Hindlimb muscle (tissue), 1 donor: ENCODE data around the gene AVP. TPM values are rescaled to one million over a fixed set of nuclear protein-coding genes. Genes with fewer than 3 reads are reported as not detected.
A peak's percentile ranks its signal among the peaks of the same experiment; 100 is the strongest.

ENCODE experiments used
- DNase-seq: peaks from one replicate; pipeline ENCODE4 v3.0.0-alpha.2; 2013
- polyA plus RNA-seq: library from polyadenylated mRNA; unstranded; fragments of 120-200 nt; gene quantifications from one replicate; pipeline ENCODE4 v1.2.1, GENCODE V29; 2013; ENCODE audit not compliant: insufficient read length

Gene AVP
- polyA plus RNA-seq, 1 donor: not detected

- DNase-seq: no peak
Measured at GRCh38 chr20:3109350-3110302, 25.1 kb upstream of the AVP start.

GRCh38 chr20:3107464-3108025 is 23.0 kb upstream of the AVP start:
- DNase-seq: no peak

- DNase-seq: no peak
Measured at GRCh38 chr20:3106658-3107463, 22.3 kb upstream of the AVP start.

GRCh38 chr20:3106185-3106584 is 21.7 kb upstream of the AVP start:
- DNase-seq: no peak

- DNase-seq: no peak
Measured at GRCh38 chr20:3105256-3106137, 21.0 kb upstream of the AVP start.

- no peak for DNase-seq
Measured at GRCh38 chr20:3103369-3104032, 19.0 kb upstream of the AVP start.

- DNase-seq: no peak
Measured at GRCh38 chr20:3102575-3103368, 18.2 kb upstream of the AVP start.

- DNase-seq: no peak
Measured at GRCh38 chr20:3101737-3102574, 17.4 kb upstream of the AVP start.

GRCh38 chr20:3101251-3101650 is 16.7 kb upstream of the AVP start:
- no peak for DNase-seq

- no peak for DNase-seq
Measured at GRCh38 chr20:3100480-3100879, 16.0 kb upstream of the AVP start.

GRCh38 chr20:3094848-3095629 is 10.5 kb upstream of the AVP start:
- no peak for DNase-seq

- no peak for DNase-seq
Measured at GRCh38 chr20:3093861-3094361, 9.4 kb upstream of the AVP start.

GRCh38 chr20:3092611-3093379 is 8.3 kb upstream of the AVP start:
- peak; percentile 61 for DNase-seq

GRCh38 chr20:3090565-3090964 is 6.0 kb upstream of the AVP start:
- DNase-seq: no peak

- no peak for DNase-seq
Measured at GRCh38 chr20:3088031-3088430, 3.5 kb upstream of the AVP start.

GRCh38 chr20:3085571-3086072 is 1.1 kb upstream of the AVP start:
- DNase-seq: no peak

- DNase-seq: no peak
Measured at GRCh38 chr20:3084986-3085360, 449 bp upstream of the AVP start.
